Activated effector memory CD4-positive, alpha-beta T cell treated with Interleukin-2 at 50 U/mL for 16 hours (primary cell): ENCODE data around the gene NDUFS7.

Experiments used
- DNase-seq: peaks from one replicate; pipeline ENCODE4 v3.0.0-alpha.2; 2020

The NDUFS7 gene

DNA sequence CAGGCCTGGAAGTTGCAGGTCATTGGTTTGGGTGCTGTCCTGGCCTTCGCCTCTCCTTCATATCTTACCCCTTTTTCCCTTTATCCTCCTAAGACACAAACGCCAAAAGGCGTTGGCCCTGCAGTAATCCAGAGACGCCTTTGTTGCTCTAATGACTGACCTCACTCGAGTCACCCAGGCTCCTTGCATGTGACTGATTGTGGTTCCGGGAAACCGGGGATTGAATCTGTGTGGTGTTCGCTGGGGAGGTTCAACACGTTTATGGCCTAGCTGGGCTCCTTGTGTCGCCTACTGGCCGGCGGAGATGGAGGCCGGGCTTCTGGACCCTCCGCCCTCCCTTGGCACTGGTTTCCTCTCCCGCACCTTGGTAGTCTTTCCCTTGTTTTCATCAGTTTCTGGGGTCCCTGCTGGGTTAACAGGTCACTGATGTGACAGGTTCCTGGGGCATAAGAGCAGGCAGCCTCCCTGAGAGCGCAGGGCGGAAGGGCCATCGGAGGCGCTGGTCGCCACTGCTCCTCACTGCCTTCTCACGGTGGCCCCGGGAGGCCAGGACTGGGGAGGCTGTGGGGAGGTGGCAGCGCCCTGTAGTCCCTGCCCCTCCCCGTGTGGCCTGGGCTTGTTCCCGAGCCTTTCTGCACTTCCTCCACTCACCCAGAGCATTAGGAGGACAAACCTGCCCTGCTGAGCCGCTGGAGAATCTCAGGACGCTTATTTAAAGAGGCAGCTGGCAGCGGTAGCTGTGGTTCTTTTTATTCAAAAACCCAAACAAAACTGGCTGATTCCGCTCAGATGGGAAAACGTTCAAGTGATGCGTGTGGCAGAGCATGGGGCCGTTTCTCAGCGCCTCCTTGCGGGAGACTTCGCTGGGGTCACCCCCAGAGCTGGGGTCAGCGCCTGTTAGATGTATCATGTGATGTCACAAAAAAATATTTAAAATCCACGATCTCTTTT is 18.1 kb upstream of the NDUFS7 start:
- DNase-seq: no peak

DNA sequence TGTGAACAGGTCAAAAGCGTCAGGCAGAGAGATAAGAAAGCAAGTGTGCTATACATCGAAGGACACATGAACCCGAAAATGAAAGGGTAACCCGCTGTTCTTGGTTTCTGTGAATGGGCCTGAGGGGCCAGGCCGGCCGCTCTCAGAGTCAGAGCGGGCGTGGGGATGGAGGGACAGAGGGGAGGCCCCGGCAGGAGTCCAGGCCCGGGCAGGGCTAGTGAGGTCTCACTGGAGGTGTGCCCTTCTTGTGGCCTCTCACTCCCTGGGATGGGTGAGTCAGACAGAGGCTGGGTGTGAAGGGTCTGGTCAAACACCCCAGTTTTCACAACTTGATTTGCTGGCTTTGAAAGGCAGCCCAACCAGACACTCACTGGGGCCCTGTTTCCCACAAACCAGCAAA is 17.4 kb upstream of the NDUFS7 start:
- no peak for DNase-seq

DNA sequence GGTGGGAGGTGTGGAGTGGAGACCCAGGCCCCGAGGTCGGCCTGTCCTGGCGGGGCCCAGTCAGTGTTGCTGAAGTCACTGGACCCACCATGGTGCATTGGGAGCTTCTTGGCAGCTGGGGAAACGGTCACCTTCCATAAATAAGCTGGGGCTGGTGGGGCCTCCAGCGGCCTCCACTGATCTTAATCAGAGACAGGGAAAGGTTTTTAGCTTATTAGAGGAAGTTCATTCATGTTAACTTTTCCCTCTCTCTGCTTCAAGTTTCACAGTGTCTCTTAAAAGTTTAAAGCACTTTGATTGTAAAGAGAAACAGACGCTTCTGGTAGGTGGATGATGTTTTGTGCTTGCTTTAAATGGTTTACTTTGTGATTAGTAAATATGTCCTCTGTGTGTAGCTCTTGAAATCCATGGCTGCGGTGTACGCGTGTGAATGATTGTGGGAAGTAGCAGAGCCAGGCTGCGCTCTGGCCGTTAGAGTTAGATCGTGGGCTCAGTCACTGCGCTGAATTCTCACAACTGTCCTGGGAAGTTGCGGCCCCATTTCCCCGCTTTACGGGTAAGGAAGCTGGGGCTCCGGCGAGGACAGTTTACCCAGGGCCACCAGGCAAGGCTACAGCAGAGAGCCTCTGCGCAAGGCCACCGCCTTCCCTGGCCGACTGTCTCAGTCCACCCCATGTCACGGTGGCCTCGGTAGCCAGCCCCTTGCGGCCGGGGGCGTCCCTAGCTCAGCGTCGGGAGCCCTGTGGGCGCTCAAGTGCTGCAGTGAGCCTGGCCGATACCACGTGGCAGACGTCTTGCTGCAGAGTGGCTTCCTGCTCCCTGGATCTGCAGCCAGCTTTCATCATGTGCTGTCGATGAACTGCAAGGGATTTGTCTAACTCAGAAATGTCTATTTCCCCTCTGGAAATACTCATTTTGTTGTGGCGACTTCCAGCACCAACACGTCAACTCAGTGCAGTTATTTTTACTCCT is 16.5 kb upstream of the NDUFS7 start:
- DNase-seq: no peak

DNA sequence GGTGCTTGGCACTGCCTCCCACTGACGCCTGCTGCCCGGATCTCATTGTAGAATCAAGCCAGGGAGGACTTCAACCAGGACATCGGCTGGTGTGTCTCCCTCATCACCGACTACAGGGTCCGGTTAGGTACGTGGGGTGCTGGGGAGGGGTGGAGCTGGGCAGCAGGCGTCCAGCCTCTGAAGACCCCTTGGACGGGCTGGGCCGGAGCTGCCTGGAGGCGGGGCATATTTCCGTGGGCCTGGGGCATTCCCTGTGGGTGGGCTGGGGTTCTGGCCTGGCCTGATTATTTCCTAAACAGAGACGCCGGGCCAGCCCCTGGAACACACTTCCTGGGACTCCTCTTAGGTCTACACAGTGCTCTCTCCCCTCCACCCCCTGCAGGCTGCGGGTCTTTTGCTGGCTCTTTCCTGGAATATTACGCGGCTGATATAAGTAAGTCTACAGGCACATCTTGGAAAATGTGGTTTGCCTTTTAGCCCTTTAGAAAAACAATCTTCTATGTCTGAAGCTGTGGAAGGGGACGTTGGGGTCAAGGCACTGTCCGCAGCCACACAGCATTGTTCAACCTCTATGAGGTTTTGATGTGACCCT is 14.4 kb upstream of the NDUFS7 start:
- no peak for DNase-seq

DNA sequence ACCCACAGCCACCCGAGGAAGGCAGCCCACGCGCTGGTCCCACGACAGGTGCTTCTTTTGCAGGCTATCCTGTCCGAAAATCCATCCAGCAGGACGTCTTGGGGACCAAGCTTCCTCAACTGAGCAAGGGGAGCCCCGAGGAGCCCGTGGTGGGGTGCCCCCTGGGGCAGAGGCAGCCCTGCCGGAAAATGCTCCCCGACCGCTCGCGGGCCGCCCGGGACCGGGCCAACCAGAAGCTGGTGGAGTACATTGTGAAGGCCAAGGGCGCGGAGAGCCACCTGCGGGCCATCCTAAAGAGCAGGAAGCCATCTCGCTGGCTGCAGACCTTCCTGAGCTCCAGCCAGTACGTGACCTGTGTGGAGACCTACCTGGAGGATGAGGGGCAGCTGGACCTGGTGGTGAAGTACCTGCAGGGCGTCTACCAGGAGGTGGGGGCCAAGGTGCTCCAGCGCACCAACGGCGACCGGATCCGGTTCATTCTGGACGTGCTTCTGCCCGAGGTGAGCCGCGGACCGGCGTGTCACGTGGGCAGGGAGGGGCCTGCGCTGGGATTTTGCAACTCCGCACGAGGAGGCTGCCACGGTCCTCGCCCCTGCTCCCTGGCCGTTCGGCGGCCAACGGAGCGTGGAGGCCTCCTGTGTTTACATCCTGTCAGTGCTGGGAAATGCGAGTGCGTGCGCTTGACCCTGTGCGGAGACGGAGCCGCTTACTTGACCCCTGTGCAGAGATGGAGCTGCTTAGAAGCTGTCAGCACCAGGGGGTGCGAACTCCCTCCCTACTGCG is 12.9 kb upstream of the NDUFS7 start:
- no peak for DNase-seq

DNA sequence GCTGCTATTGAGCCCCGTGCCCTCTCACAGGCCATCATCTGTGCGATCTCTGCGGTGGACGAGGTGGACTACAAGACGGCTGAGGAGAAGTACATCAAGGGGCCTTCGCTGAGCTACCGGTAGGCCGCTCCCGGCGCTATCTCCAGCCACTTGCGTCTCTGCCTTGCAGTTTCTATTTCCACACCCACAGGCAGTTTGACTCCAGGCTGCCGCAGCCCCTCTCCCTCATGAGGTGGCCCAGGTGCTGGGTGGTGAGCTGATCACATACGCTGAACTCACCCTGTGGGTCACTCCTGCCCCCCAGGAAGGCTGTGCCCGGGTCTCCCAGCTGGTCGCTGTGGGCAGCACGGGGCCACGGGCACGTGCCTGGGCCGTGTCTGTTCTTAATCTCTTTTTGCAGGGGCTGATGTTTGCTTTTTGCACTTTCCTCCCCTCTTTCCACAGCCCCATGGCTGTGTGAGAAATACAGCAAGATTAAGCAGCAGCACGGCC is 10.6 kb upstream of the NDUFS7 start:
- no peak for DNase-seq

DNA sequence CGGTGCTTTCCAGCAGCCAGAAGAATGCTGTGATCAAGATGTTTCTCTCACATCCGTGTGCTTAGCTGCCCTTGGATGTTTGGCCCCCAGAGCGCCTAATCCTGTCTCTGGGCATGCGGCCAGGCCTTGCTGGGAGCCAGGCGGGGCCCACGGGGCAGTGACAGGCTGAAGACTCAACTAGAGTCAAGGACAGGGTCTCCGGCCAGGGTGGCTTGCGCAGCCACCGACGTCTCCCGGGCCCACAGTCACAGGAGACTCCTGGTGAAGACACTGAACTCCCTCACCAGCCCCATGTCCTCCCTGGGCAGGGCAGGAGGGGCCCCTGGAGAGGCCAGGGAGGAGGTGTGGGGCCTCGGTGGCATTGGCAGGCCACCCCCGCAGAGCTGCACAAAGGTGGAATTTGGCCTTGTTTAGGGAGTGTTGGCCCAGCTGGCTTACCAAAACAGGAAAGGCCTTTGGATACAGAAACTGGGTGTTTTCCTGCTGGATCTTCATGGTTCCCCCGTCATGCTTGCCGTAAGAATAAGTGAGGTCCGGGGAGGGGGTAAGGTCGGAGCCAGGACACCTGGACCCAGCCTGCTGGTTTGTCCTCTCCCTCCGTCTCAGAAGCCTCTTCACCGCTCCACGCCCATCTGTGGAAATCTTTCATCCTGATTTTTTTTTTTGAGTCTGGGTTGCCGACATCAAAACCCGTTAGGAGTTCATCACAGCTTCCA is 10.0 kb upstream of the NDUFS7 start:
- no peak for DNase-seq

DNA sequence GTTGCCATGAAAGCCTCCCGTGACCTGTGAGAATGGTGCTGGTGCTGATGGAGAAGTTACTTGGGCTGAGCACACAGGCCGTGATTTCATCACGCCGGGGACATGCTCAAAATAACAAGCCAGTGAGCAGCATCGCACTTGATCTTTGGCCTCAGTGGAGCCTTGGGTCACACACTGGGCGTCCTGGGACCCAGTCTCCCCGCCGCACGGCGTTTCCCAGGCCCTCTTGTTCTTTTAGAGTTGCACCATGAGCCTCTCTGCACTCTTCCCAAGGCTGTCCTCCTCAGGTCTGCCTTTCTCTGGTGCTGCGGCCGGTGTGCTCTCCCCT is 9.5 kb upstream of the NDUFS7 start:
- no peak for DNase-seq

DNA sequence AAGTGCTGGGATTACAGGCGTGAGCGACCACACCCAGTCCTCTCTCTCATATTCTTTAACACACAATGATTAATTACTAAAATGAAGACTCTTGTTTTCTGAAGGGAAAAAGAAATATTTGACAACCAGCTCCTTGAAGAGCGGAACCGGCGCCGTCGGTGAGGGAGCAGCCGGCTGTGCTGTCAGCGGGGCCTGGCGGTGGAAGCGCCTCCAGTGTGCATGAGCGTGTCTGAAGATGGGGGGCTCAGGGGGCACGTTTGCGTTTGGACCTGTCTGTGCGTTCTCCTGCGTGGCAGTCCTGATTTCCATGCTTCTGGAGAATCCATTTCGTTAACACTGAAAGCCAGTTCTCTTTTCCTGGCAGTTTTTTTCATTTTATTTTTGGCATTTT is 7.3 kb upstream of the NDUFS7 start:
- DNase-seq: no peak

DNA sequence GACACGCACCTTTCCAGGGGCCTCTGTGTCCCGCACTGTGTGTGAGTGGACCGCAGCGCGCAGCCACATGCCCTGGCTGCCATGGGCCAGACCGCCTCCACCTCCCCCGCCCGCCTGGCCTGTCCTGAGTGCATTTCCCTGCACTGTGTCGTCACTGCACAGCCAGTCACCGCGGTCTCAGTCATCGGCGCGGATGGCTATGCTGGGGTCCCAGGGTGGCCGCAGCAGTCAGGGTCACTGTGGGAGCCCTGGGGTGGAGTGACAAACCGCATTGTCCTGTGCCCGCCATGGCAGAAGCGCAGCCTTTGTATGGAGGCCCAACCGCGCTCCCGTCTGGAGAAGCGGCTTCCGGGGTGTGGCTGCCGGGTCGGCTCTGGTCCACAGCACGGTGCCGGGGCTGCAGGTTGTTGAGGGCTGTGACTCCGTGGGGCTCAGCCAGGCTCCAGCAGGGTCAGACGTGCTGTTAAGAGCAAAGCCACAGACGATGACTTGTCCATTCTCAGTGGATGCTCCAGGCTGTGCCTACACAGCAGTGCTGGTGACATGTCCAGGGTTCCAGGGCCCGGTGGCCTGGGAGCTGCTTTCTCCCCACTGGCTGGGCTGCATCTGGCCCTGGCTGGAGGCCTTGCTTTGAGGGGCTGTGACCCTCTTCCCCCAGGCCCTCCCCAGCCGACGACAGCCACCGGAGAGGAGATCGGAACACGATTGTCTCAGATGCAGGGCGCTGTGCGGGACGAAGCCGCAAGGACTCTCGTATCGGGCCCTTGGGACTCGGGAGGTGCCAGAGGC is 6.3 kb upstream of the NDUFS7 start:
- DNase-seq: no peak

DNA sequence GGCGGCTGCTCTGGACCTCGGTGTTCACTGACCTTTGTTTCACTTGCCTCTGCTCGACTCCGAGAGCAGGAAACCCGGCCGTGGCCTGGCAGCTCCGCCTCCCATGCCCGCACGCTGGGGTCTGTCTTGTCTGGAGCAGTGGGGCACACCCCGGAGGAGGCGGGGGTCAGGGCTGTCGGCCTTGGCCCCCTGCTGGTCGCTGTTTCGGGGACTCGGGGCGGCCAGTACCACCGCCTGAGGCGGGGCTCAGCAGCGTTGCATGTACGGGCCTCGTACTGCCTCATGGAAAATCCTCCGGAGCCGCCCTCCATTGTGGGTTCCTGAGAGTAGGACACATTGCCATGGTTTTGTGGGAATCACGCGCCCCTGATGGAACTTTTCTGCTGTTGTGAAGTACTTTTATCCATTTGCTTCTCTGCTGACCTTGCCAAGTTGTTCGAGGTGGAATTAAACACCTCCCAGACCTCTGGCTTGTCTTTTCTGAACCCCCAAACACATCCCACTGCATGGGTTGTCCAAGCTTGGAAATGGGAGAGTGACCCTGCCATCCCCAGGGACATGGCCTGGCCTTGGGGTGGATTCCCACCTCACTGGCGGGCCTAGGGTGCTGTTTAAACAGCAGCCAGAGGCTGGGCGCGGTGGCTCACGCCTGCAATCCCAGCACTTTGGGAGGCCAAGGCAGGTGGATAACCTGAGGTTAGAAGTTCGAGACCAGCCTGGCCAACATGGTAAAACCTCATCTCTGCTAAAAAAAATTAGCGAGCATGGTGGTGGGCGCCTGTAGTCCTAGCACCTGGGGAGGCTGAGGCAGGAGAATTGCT is 5.5 kb upstream of the NDUFS7 start:
- DNase-seq: no peak

DNA sequence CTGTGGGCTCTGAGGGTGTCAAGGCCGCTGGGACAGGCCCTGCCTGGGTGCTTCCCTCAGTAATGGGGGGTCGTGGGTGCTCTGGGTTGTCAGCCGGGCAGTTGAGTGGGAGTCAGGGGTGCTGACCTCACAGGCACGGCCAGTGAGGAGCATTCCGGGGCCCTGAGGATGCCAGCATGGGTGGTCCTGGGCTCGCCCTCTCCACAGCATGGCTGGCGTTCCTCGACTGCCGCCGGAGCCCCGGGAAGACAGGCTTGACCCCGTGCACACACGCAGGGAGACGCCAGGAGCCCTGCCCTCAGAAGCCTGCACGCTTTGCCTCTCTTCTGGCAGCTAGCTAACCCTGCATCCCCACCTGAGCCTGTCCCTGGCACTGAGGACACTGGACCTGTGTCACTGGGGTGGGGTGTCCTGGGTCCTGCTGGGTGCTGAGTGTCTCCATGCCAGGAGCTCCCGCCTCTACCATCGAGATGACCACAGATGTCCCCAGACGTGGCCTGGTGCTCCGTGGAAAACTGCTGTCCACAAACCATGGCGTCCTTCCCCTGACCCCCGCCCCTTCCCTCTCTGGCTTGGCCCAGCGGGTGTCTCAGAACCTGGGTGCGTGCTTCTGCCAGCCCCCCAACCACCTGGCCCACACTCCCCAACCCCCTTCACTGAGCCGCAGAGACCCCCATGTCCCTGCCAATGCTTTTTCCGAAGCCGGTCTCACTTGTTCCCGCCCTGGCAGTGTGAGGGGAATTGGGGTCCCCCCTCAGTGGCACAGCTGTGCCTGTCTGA is 4.4 kb upstream of the NDUFS7 start:
- no peak for DNase-seq

DNA sequence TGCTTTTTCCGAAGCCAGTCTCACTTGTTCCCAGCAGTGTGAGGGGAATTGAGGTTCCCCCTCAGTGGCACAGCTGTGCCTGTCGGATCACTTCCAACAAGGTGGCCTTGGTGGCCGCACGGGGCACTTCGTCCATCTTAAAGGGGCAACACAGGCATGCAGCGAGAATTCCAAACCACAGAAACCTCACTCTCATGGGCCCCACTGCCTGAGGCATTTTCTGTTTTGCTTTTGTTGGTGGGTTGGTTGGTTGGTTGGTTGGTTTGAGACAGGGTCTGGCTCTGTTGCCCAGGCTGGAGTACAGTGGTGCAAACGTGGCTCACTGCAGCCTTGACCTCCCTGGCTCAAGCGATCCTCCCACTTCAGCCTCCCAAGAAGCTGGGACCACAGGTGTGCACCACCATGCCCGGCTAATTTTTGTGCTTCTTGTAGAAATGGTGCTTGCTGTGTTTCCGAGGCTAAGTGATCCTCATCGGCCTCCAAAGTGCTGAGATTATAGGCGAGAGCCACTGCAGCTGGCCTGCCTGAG is 3.7 kb upstream of the NDUFS7 start:
- no peak for DNase-seq

DNA sequence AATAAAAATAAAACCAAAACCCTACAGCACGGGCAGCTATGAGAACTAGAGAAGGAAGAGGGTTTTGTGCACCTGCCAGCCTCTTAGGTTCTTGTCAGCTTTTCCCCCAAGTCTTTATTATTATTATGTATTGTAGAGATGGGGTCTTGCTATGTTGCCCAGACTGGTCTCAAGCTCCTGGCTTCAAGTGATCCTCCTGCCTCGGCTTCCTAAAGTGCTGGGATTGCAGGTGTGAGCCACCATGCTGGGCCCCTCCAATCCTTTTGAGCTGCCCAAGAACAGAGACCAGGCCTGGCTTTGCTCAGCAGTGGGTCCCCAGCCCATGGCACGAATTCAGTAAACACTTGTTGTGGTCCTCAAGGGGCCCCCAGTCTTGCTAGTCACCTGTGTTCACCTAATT is 1.5 kb upstream of the NDUFS7 start:
- no peak for DNase-seq

DNA sequence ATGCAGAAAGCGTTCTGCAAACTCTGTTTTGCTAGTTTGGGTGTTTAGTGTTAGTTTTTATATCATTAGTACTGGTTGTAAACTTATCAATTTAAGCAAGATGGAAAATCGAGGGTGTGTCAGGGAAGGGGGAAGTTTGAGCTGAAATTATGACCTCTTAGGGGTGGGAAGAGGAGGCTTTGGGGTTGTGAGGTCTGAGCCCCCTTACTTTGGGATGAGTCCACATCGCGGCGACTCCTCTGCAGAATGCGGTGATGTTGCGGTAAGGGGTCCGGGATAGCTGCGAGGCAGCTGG is 743 bp upstream of the NDUFS7 start:
- no peak for DNase-seq

DNA sequence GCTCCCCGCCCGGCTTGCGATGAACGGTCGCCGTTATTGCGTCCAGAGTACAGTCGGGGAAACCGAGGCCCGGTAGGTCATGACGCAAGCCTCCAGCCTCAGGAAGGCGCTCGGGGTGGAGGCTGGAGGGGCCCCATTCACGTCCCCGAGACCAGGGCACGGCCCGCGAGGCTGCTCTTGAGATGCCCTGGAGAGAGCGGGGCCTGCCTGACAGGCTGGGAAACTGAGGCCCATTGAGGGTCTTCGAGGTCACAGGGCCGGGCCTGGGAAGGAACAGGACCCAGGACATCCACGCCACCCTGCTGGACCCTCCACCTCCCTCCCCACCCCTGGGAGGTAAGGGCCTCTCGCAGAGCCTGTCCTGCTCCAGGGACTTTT is 367 bp downstream of the NDUFS7 start:
- no peak for DNase-seq

DNA sequence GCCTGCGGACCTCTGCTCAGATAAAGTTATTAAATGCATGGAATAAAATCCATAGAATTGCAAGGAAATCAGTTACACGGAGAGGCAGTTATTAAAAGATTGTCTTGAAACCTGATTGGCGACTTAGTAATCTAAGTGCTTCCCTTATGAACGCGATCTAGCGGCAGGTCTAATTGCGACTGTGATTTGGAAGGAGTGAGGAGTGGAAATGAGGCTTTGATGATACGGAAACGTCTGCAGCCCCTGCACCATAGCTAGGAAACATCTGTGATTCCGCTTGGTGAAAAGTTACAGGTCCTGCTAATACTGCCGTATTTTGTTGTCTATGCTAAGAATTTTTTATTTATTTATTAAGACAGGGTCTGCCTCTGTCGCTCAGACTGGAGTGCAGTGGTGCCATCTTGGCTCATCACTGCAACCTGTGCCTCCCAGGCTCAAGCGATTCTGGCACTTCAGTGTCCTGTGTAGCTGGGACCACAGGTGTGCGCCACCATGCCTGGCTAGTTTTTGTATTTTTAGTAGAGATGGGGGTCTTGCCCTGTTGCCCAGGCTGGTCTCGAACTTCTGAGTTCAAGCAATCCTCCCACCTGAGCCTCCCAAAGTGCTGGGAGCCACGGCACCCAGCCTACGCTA is 887 bp downstream of the NDUFS7 start:
- DNase-seq: no peak

DNA sequence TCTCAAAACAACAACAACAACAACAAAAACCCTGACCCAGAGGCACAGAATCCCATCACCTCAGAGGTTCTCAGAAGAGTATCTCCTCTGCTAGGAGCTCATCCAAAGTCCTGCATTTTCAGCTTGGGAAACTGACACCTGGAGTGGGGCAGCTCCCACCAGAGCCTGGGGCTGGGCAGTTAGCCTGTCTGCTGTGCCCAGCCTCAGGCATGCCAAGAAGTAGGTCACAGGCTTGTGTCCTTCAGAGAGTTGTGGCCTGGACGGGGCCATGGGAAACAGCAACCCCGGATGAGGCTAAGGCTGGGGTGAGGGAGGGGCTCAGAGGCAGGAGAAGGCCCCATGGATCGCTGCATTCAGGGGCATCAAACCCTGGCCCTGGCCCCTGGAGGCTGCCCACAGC is 2.1 kb downstream of the NDUFS7 start:
- DNase-seq: no peak
